ENCODE data around the gene LZTS3. TPM values are rescaled to one million over a fixed set of nuclear protein-coding genes. Genes with fewer than 3 reads are reported as not detected.

Gene LZTS3
- total and polyA plus RNA-seq, 2 experiments from 2014 or later: 3.9 to 12.1 TPM

DNA sequence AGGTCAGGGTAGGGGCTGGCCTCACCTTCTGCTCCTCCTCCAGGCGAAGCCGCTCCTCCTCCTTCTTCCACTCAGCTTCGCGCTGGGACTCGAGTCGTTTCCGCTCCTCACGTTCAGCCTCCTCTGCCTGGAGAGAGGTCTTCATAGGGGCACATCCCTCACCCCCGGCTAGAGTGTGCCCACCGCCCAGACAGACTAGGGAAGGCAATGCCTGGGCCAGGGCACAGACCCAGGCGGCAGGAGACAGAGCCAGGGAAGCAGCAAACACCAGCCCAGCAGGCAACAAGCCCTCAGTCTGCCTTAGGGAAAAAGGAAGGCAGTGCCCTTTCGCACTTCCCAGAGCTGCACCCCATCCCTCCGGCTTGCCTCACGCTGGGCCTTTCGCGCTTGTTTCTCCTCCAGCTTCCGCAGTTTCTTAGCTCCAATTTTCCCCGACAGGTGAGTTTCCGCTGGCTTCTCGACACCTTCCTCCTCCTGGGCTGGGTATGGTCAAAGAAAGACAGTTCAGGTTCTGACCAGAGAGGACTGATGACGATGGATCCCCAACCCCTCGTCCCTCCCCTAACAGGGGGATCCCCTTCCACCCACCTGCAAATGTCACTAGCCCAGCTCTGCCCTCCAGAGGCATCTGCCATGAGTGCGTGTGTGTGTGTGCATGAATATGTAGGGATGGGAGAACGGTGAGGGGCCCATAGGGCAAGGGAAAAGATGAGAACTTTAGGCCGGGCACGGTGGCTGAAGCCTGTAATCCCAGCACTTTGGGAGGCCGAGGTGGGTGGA is 26.8 kb upstream of the LZTS3 start:
- H3K4me2 ChIP-seq (ENCODE audit: unreplicated experiment): no peak overlapping the region
- no peaks in the 10 kb centered on the region for H3K9me3 ChIP-seq (ENCODE audit: low read depth)
- in situ Hi-C loops (cut with MboI): no loop called here
- H2AFZ ChIP-seq: no peak overlapping the region
- no peak overlapping the region for H3K4me3 ChIP-seq
- peaks cover 4% of the 10 kb centered on the region; the same call in 1 of the 2 replicates for H3K36me3 ChIP-seq (ENCODE audit: low read depth)
- no peaks in the 10 kb centered on the region for H3F3A ChIP-seq (ENCODE audit: insufficient read depth)
- no peak overlapping the region for H3K27ac ChIP-seq
- DNase-seq: no peak
- H3K9ac ChIP-seq: no peak overlapping the region
- no peaks in the 10 kb centered on the region for H3K9me2 ChIP-seq (ENCODE audit: insufficient read depth)
- H3K27me3 ChIP-seq (replicated peaks; ENCODE audit: insufficient read depth): no peaks in the 10 kb centered on the region
- peaks cover 32% of the 10 kb centered on the region for H3K79me2 ChIP-seq (ENCODE audit: insufficient read depth)
- no peak for TF ChIP-seq EZH2 (IDR thresholded peaks at IDR 0.05; ENCODE audit: insufficient read depth, poor library complexity, severe bottlenecking)
- TF ChIP-seq EZH2phosphoT487 (IDR thresholded peaks at IDR 0.05; ENCODE audit: insufficient read depth, low read depth): no peak
- WGBS, 2 experiments (ENCODE audit: low coverage in 1 of 2, low lambda C conversion rate in 2 of 2, missing lambda C conversion rate in 2 of 2): 95 to 96% methylated on average over 26 to 27 of the region's 27 CpGs
- no peaks in the 10 kb centered on the region for H4K20me1 ChIP-seq (ENCODE audit: insufficient read depth)
- peaks cover 8% of the 10 kb centered on the region for H3K4me1 ChIP-seq (ENCODE audit: insufficient read depth)

DNA sequence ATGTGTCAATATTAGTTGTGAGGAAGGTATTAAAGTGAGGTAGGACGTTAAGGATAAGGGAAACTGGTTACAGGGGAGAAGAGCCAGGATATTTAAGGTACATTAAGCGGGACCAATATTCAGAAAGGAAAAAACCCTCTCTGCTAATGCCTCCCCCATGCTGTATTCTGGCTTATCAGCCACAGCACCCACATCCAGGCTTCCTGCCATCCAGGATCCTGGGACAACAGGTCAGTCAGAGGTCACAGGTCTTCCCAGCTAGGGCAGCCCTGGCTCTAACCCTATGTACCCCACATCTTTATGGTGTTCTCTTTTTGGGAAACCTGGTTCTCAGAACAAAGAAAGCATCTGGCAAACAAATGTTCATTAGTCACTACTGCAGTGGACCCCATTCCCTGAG is 25.9 kb upstream of the LZTS3 start:
- DNase-seq: no peak
- peaks cover 4% of the 10 kb centered on the region; the same call in 1 of the 2 replicates for H3K36me3 ChIP-seq (ENCODE audit: low read depth)
- TF ChIP-seq EZH2 (IDR thresholded peaks at IDR 0.05; ENCODE audit: insufficient read depth, poor library complexity, severe bottlenecking): no peak
- no peak for TF ChIP-seq EZH2phosphoT487 (IDR thresholded peaks at IDR 0.05; ENCODE audit: insufficient read depth, low read depth)
- in situ Hi-C loops (cut with MboI): no loop called here
- H3K27ac ChIP-seq: no peak overlapping the region
- H3K9ac ChIP-seq: no peak overlapping the region
- H3F3A ChIP-seq (ENCODE audit: insufficient read depth): no peaks in the 10 kb centered on the region
- no peaks in the 10 kb centered on the region for H4K20me1 ChIP-seq (ENCODE audit: insufficient read depth)
- H3K79me2 ChIP-seq (ENCODE audit: insufficient read depth): peaks cover 26% of the 10 kb centered on the region
- H3K4me3 ChIP-seq: no peak overlapping the region
- H3K4me1 ChIP-seq (ENCODE audit: insufficient read depth): peaks cover 8% of the 10 kb centered on the region
- no peak overlapping the region for H2AFZ ChIP-seq
- no peaks in the 10 kb centered on the region for H3K27me3 ChIP-seq (replicated peaks; ENCODE audit: insufficient read depth)
- WGBS, 2 experiments (ENCODE audit: low coverage in 1 of 2, low lambda C conversion rate in 2 of 2, missing lambda C conversion rate in 2 of 2): 48% methylated on average over 2 of the region's 2 CpGs
- no peaks in the 10 kb centered on the region for H3K9me3 ChIP-seq (ENCODE audit: low read depth)
- H3K9me2 ChIP-seq (ENCODE audit: insufficient read depth): no peaks in the 10 kb centered on the region
- no peak overlapping the region for H3K4me2 ChIP-seq (ENCODE audit: unreplicated experiment)

DNA sequence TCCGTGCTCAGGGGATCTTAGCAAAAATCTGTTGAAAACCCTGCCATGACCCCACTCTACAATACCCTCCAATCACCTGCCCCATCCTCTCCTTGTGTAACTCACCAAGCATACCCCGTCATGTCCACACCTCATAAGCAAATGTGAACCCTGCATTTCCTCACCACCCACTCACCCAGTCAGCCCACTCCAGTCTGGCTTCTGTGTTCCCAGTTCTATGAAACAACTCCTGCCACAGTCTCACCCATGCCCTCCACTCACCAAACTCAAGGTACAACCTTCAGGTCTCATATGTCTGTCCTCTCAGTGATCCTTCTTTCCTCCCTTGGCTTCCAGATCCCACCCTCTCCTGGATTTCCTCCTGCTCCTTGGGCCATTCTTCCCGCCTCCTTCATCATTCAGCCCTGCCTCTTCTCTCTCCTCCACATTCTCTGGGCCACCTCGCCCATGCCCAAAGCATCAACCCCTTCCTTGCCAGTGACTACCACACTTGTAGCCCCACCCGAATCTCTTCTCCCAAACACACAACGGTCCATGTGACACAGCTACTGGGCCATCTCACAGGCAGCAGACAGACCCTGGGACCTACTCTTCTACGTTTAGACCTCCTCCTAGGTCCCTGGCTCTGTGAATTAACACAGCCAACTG is 22.4 kb upstream of the LZTS3 start:
- H3F3A ChIP-seq (ENCODE audit: insufficient read depth): no peaks in the 10 kb centered on the region
- no peak for DNase-seq
- TF ChIP-seq EZH2 (IDR thresholded peaks at IDR 0.05; ENCODE audit: insufficient read depth, poor library complexity, severe bottlenecking) (no peak), EZH2phosphoT487 (IDR thresholded peaks at IDR 0.05; ENCODE audit: insufficient read depth, low read depth) (no peak)
- no peaks in the 10 kb centered on the region for H3K9me3 ChIP-seq (ENCODE audit: low read depth)
- peaks cover 7% of the 10 kb centered on the region; the same call in 1 of the 2 replicates for H3K36me3 ChIP-seq (ENCODE audit: low read depth)
- H3K27me3 ChIP-seq (replicated peaks; ENCODE audit: insufficient read depth): no peaks in the 10 kb centered on the region
- H3K4me2 ChIP-seq (ENCODE audit: unreplicated experiment): no peak overlapping the region
- in situ Hi-C loops (cut with MboI): no loop called here
- no peaks in the 10 kb centered on the region for H3K4me1 ChIP-seq (ENCODE audit: insufficient read depth)
- WGBS, 2 experiments (ENCODE audit: low coverage in 1 of 2, low lambda C conversion rate in 2 of 2, missing lambda C conversion rate in 2 of 2): 81 to 84% methylated on average over 7 of the region's 7 CpGs
- H3K27ac ChIP-seq: no peak overlapping the region
- no peaks in the 10 kb centered on the region for H4K20me1 ChIP-seq (ENCODE audit: insufficient read depth)
- H3K9me2 ChIP-seq (ENCODE audit: insufficient read depth): no peaks in the 10 kb centered on the region
- no peaks in the 10 kb centered on the region for H3K79me2 ChIP-seq (ENCODE audit: insufficient read depth)
- H2AFZ ChIP-seq: no peak overlapping the region
- H3K9ac ChIP-seq: no peak overlapping the region
- H3K4me3 ChIP-seq: no peak overlapping the region

DNA sequence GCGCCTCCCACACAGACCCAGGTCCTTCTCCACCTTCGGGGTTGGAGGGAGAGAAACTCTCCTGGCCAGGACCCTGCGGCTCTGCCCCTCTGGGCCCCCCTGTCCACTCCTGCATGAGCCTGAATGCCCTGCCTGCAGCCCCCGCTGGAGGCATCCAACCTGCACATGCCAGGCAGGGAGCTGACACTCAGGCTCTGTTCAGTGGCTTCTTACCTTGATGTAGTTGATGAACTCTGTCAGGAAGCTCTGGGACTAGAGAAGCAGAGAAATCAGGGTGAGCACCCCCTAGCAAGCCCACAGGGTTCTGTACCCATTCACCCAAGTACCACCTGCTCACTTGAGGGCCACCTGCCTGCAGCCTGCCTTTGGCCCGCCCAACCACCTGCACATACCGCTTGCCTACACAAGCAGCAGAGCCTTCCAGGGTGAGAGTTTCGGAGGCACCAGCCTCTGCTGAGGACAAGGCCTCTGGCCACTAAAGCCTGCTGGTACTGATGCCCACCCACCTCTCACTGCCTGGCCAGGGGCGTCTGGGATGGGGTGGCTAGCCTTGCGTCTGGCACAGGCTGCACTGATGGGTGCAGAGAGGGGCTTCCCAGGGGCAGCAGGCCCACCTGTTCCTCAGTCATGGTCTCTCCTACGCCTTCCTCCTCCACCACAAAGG is 21.4 kb upstream of the LZTS3 start:
- Histone ChIP-seq H4K20me1 (ENCODE audit: insufficient read depth) (no peaks in the 10 kb centered on the region), H3K4me2 (ENCODE audit: unreplicated experiment) (no peak overlapping the region), H3K9me3 (ENCODE audit: low read depth) (no peaks in the 10 kb centered on the region), H3K27me3 (replicated peaks; ENCODE audit: insufficient read depth) (no peaks in the 10 kb centered on the region), H3K4me1 (ENCODE audit: insufficient read depth) (no peaks in the 10 kb centered on the region), H3K27ac (no peak overlapping the region), H3K4me3 (no peak overlapping the region), H2AFZ (no peak overlapping the region), H3K36me3 (ENCODE audit: low read depth) (peaks cover 7% of the 10 kb centered on the region; the same call in 1 of the 2 replicates), H3F3A (ENCODE audit: insufficient read depth) (no peaks in the 10 kb centered on the region), H3K9me2 (ENCODE audit: insufficient read depth) (no peaks in the 10 kb centered on the region), H3K79me2 (ENCODE audit: insufficient read depth) (no peaks in the 10 kb centered on the region), H3K9ac (no peak overlapping the region)
- no peak for DNase-seq
- 83 to 88% methylated on average over 10 of the region's 10 CpGs for WGBS, 2 experiments (ENCODE audit: low coverage in 1 of 2, low lambda C conversion rate in 2 of 2, missing lambda C conversion rate in 2 of 2)
- in situ Hi-C loops (cut with MboI): no loop called here
- TF ChIP-seq EZH2 (IDR thresholded peaks at IDR 0.05; ENCODE audit: insufficient read depth, poor library complexity, severe bottlenecking) (no peak), EZH2phosphoT487 (IDR thresholded peaks at IDR 0.05; ENCODE audit: insufficient read depth, low read depth) (no peak)

All from GM23248 (cell line).